ENCODE results near the gene GPR62. TPM values are rescaled to one million over a fixed set of nuclear protein-coding genes. Genes with fewer than 3 reads are reported as not detected.

The GPR62 gene
- total RNA-seq, 1 experiment from 2014 or later, result not detected

- DNase-seq (ENCODE audit: low read depth), result no peak
Observed at GRCh38 chr3:51937611-51938450, 17.4 kb upstream of the GPR62 start.

- DNase-seq (ENCODE audit: low read depth), result no peak
Observed at GRCh38 chr3:51938780-51939425, 16.3 kb upstream of the GPR62 start.

- DNase-seq (ENCODE audit: low read depth), result no peak
Observed at GRCh38 chr3:51940648-51941462, 14.3 kb upstream of the GPR62 start.

- no peak for DNase-seq (ENCODE audit: low read depth)
Observed at GRCh38 chr3:51941463-51941797, 13.8 kb upstream of the GPR62 start.

- DNase-seq (ENCODE audit: low read depth), result peak; percentile 99
Observed at GRCh38 chr3:51941798-51942602, 13.2 kb upstream of the GPR62 start, which contains the start of the genes PARP3 and RRP9. Gene PARP3, plus strand, starts transcription at chr3:51942363. Its CDS starts 993 bp downstream, at chr3:51943356. Gene RRP9, minus strand, starts transcription at chr3:51941904. Its CDS starts 37 bp downstream, at chr3:51941867.

GRCh38 chr3:51942603-51943450 is 12.4 kb upstream of the GPR62 start:
- peak; percentile 65 for DNase-seq (ENCODE audit: low read depth)

- no peak for DNase-seq (ENCODE audit: low read depth)
Observed at GRCh38 chr3:51943451-51944391, 11.5 kb upstream of the GPR62 start.

- no peak for DNase-seq (ENCODE audit: low read depth)
Observed at GRCh38 chr3:51944451-51945021, 10.6 kb upstream of the GPR62 start.

- DNase-seq (ENCODE audit: low read depth), result no peak
Observed at GRCh38 chr3:51945031-51945840, 9.9 kb upstream of the GPR62 start.

- DNase-seq (ENCODE audit: low read depth), result no peak
Observed at GRCh38 chr3:51945926-51946705, 9.1 kb upstream of the GPR62 start.

GRCh38 chr3:51946796-51947195 is 8.4 kb upstream of the GPR62 start:
- no peak for DNase-seq (ENCODE audit: low read depth)

GRCh38 chr3:51947215-51947900 is 7.8 kb upstream of the GPR62 start:
- DNase-seq (ENCODE audit: low read depth), result no peak

- DNase-seq (ENCODE audit: low read depth), result no peak
Observed at GRCh38 chr3:51948016-51948580, 7.1 kb upstream of the GPR62 start.

- DNase-seq (ENCODE audit: low read depth), result no peak
Observed at GRCh38 chr3:51949121-51949520, 6.1 kb upstream of the GPR62 start.

GRCh38 chr3:51950899-51951298 is 4.3 kb upstream of the GPR62 start:
- DNase-seq (ENCODE audit: low read depth), result no peak

- DNase-seq (ENCODE audit: low read depth), result peak; percentile 81
Observed at GRCh38 chr3:51953445-51953844, 1.7 kb upstream of the GPR62 start.

Data from LHCN-M2 (cell line).